Breast epithelium (tissue), 4 donors: ENCODE data around the gene MYLK. TPM values are rescaled to one million over a fixed set of nuclear protein-coding genes. Genes with fewer than 3 reads are reported as not detected.

Experiments
- DNase-seq, 2 donors: peaks; one replicate each; pipeline ENCODE4 v3.0.0-alpha.2; 2019; ENCODE audit warnings: low spot score in 2 of 2
- H3K27ac ChIP-seq, 2 donors: fragments of 200-600 bp; sonication (generic) in 1 of 2; one replicate each; pipeline ENCODE4 v1.5.1; 2016 to 2019; ENCODE audit warnings: mild to moderate bottlenecking in 1 of 2
- H3K27me3 ChIP-seq, 2 donors: fragments of 200-600 bp; sonication (generic) in 1 of 2; one replicate each; pipeline versions ENCODE4 v1.5.1 to v1.6.0; 2017 to 2019; ENCODE audit warnings: control low read depth in 1 of 2, mild to moderate bottlenecking in 1 of 2
- H3K36me3 ChIP-seq: fragments of 200-600 bp; one replicate; pipeline ENCODE4 v1.5.1; 2019
- H3K4me1 ChIP-seq, 2 donors: fragments of 200-600 bp; sonication (generic); one replicate each; pipeline ENCODE4 v1.5.1; 2016 to 2019; ENCODE audit warnings: control low read depth in 1 of 2
- H3K4me3 ChIP-seq, 3 donors: fragments of 200-600 bp; sonication (generic); 1 replicate in 2 of 3; 2 replicates in 1 of 3; pipeline ENCODE4 v1.5.1; 2016 to 2019; ENCODE audit warnings: mild to moderate bottlenecking in 3 of 3, moderate library complexity in 2 of 3
- H3K9me3 ChIP-seq, 2 donors: fragments of 200-600 bp; sonication (generic) in 1 of 2; one replicate each; pipeline ENCODE4 v1.5.1; 2016 to 2019; ENCODE audit warnings: control low read depth in 1 of 2
- CTCF ChIP-seq, 3 donors: fragments of 450-650 bp; IDR thresholded peaks; one replicate each; pipeline ENCODE4 v1.5.1; 2016 to 2017; ENCODE audit warnings: antibody characterized with exemption in 3 of 3, mild to moderate bottlenecking in 3 of 3, moderate library complexity in 3 of 3
- POLR2A ChIP-seq: fragments of 450-650 bp; IDR thresholded peaks from one replicate; pipeline ENCODE4 v1.6.1; 2016; ENCODE audit warnings: antibody characterized with exemption, mild to moderate bottlenecking, moderate library complexity
- POLR2AphosphoS5 ChIP-seq, 3 donors: sonication (generic); formaldehyde crosslinking; IDR thresholded peaks; one replicate each; pipeline ENCODE4 v1.6.1; 2017; ENCODE audit warnings: antibody characterized with exemption in 3 of 3
- intact Hi-C: fragments of 100-400 bp; cut with DNase I; formaldehyde crosslinking; loops from one replicate; pipeline ENCODE4 v1.15.1; 2023; ENCODE audit warnings: low total_unique reads
- total RNA-seq, 3 donors: library from RNA; depleted of rRNA; stranded (reverse); fragments of >200 nt; gene quantifications; one replicate each; pipeline ENCODE4 v1.1.0, GENCODE V29; 2016

MYLK gene
- total RNA-seq, 3 donors from 2014 or later: 87.2 to 188 (median 181) TPM

GRCh38 chr3:123793425-123793824 lies 90.7 kb downstream of the MYLK start:
- intact Hi-C loops: loop anchor here (5.0 kb wide), 1 partner anchor 141 kb away; no protein-coding TSS in a partner anchor
- no peaks in the 10 kb centered on the region for H3K27me3 ChIP-seq
- no peaks in the 10 kb centered on the region for H3K4me1 ChIP-seq
- no peak for DNase-seq
- TF ChIP-seq POLR2A (no peak), POLR2AphosphoS5 (IDR thresholded peaks at IDR 0.05) (no peak), CTCF (IDR thresholded peaks at IDR 0.05) (no peak)
- H3K4me3 ChIP-seq: no peak overlapping the region
- H3K27ac ChIP-seq: no peak overlapping the region
- no peaks in the 10 kb centered on the region for H3K9me3 ChIP-seq
- no peaks in the 10 kb centered on the region for H3K36me3 ChIP-seq

GRCh38 chr3:123792473-123793201 lies 91.5 kb downstream of the MYLK start:
- intact Hi-C loops: loop anchor here (5.0 kb wide), 1 partner anchor 140 kb away; no protein-coding TSS in a partner anchor
- Histone ChIP-seq H3K4me3 (no peak overlapping the region), H3K27me3 (no peaks in the 10 kb centered on the region), H3K27ac (no peak overlapping the region), H3K9me3 (no peaks in the 10 kb centered on the region), H3K4me1 (no peaks in the 10 kb centered on the region), H3K36me3 (no peaks in the 10 kb centered on the region)
- TF ChIP-seq CTCF (IDR thresholded peaks at IDR 0.05) (no peak), POLR2A (no peak), POLR2AphosphoS5 (IDR thresholded peaks at IDR 0.05) (no peak)
- DNase-seq: no peak

GRCh38 chr3:123791898-123792297 lies 92.2 kb downstream of the MYLK start:
- Histone ChIP-seq H3K9me3 (no peaks in the 10 kb centered on the region), H3K36me3 (no peaks in the 10 kb centered on the region), H3K4me3 (no peak overlapping the region), H3K27me3 (no peaks in the 10 kb centered on the region), H3K4me1 (no peaks in the 10 kb centered on the region), H3K27ac (no peak overlapping the region)
- intact Hi-C loops: loop anchor here (5.0 kb wide), 1 partner anchor 140 kb away; no protein-coding TSS in a partner anchor
- DNase-seq: no peak
- no peak for TF ChIP-seq POLR2A
- no peak for TF ChIP-seq POLR2AphosphoS5 (IDR thresholded peaks at IDR 0.05)
- no peak for TF ChIP-seq CTCF (IDR thresholded peaks at IDR 0.05)

DNA sequence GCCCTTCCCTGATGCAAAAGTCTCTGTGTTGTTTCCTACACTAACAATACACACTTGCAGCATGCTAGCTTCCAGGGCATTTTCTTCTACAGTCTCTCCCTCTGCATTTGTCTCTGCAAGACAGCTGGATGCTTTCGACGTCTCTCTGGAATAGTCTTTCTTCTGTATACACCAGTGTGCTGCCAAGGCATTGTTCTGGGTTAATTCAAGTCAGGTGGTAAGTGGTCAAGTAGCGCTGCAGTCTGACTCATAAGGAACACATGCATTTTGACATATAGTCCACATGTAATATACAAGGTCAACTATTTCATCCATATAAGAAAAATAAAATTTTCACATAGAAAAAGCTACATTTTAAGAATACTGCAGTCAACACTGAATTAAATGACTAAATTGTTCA lies 92.7 kb downstream of the MYLK start:
- H3K4me3 ChIP-seq: no peak overlapping the region
- no peak for DNase-seq
- H3K36me3 ChIP-seq: no peaks in the 10 kb centered on the region
- TF ChIP-seq POLR2AphosphoS5 (IDR thresholded peaks at IDR 0.05) (no peak), POLR2A (no peak), CTCF (IDR thresholded peaks at IDR 0.05) (no peak)
- H3K4me1 ChIP-seq: no peaks in the 10 kb centered on the region
- no peaks in the 10 kb centered on the region for H3K9me3 ChIP-seq
- intact Hi-C loops: loop anchor here (5.0 kb wide), 1 partner anchor 139 kb away; no protein-coding TSS in a partner anchor
- no peaks in the 10 kb centered on the region for H3K27me3 ChIP-seq
- H3K27ac ChIP-seq: no peak overlapping the region

DNA sequence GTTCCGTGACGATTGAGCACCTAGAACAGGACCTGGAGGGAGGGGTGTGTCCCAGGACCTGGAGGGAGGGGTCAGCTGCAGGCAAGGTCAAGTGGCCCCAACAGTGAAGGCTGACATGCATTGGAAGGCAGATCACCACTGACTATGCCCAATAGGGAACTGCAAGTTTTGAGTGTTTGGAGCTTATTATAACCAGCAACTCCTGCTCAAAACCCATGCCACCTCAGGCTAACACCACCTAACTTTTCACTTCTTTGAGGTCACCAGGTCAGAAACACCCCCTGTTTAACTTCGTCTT lies 93.1 kb downstream of the MYLK start:
- intact Hi-C loops: loop anchor here (5.0 kb wide), 1 partner anchor 139 kb away; no protein-coding TSS in a partner anchor
- Histone ChIP-seq H3K9me3 (no peaks in the 10 kb centered on the region), H3K27me3 (no peaks in the 10 kb centered on the region), H3K36me3 (no peaks in the 10 kb centered on the region), H3K27ac (no peak overlapping the region), H3K4me3 (no peak overlapping the region), H3K4me1 (no peaks in the 10 kb centered on the region)
- TF ChIP-seq POLR2A: no peak
- TF ChIP-seq POLR2AphosphoS5 (IDR thresholded peaks at IDR 0.05): no peak
- no peak for TF ChIP-seq CTCF (IDR thresholded peaks at IDR 0.05)
- DNase-seq: no peak
